ENCODE measurements around the gene GPR176.

Gene GPR176

GRCh38 chr15:39873978-39874377 is 46.1 kb downstream of the GPR176 start:
- Histone ChIP-seq H3K9me3 (ENCODE audit: insufficient read depth, low read depth, low read length) (no peaks in the 10 kb centered on the region), H3K4ac (ENCODE audit: low read depth, low read length) (no peak overlapping the region), H3K27me3 (ENCODE audit: insufficient read depth, low read length) (no peaks in the 10 kb centered on the region), H4K8ac (ENCODE audit: low read depth, low read length) (no peak overlapping the region), H3K9ac (ENCODE audit: low read length) (no peak overlapping the region), H3K79me2 (ENCODE audit: control insufficient read depth, insufficient read depth, low read length, poor library complexity) (no peaks in the 10 kb centered on the region), H2AFZ (ENCODE audit: insufficient read depth, low read length, poor library complexity) (no peak overlapping the region), H2AK5ac (ENCODE audit: low read length) (no peak overlapping the region), H3K4me2 (ENCODE audit: low read length) (no peak overlapping the region), H3K14ac (ENCODE audit: low read length) (no peak overlapping the region), H3K36me3 (ENCODE audit: control insufficient read depth in 1 of 2, insufficient read depth in 2 of 2, low read length in 2 of 2) (no peaks in the 10 kb centered on the region), H4K12ac (ENCODE audit: low read depth, low read length) (no peak overlapping the region), H3K18ac (ENCODE audit: low read length) (no peak overlapping the region), H3K4me1 (ENCODE audit: control insufficient read depth in 1 of 2, insufficient read depth in 2 of 2, low read length in 2 of 2) (no peaks in the 10 kb centered on the region), H2BK12ac (ENCODE audit: low read length) (no peak overlapping the region), H2BK120ac (ENCODE audit: insufficient read depth, low read length, poor library complexity) (no peak overlapping the region), H3K23ac (ENCODE audit: low read length) (no peak overlapping the region), H4K91ac (ENCODE audit: low read depth, low read length) (no peak overlapping the region), H2BK5ac (ENCODE audit: low read depth, low read length, poor library complexity) (no peak overlapping the region), H3K4me3 (ENCODE audit: low read depth, low read length) (no peak overlapping the region), H3K79me1 (ENCODE audit: low read length) (no peaks in the 10 kb centered on the region), H3K27ac (ENCODE audit: low read depth, low read length) (no peak overlapping the region)
- WGBS (ENCODE audit: extremely low coverage, insufficient coverage, insufficient read length), result no CpG with 5 or more reads among the region's 2 CpGs
- no peak for DNase-seq

DNA sequence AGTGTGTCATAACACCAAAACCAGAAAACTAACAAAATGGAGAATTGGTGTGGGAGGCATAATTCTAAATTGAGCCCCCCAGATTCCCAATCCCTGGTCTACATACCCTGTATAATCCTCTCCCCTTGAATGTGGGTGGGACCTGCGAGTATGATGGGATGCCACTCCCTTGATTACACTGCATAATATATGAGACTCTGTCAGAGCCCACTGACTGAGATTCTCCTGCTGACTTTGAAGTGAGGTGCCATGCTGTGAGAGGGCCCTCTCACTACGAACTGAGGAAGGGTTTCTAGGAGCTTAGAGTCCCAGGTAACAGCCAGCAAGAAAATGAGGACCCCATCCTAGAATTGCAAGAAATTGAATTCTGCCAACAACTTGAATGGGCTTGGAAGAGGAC is 49.5 kb downstream of the GPR176 start:
- H3K14ac ChIP-seq (ENCODE audit: low read length), result no peak overlapping the region
- H3K4me3 ChIP-seq (ENCODE audit: low read depth, low read length), result no peak overlapping the region
- H3K18ac ChIP-seq (ENCODE audit: low read length), result no peak overlapping the region
- no peak overlapping the region for H4K12ac ChIP-seq (ENCODE audit: low read depth, low read length)
- H4K91ac ChIP-seq (ENCODE audit: low read depth, low read length), result no peak overlapping the region
- H3K9ac ChIP-seq (ENCODE audit: low read length), result no peak overlapping the region
- no peak for DNase-seq
- no peak overlapping the region for H2BK5ac ChIP-seq (ENCODE audit: low read depth, low read length, poor library complexity)
- no peaks in the 10 kb centered on the region for H3K27me3 ChIP-seq (ENCODE audit: insufficient read depth, low read length)
- H3K27ac ChIP-seq (ENCODE audit: low read depth, low read length), result no peak overlapping the region
- no peaks in the 10 kb centered on the region for H3K36me3 ChIP-seq (ENCODE audit: control insufficient read depth in 1 of 2, insufficient read depth in 2 of 2, low read length in 2 of 2)
- no peaks in the 10 kb centered on the region for H3K9me3 ChIP-seq (ENCODE audit: insufficient read depth, low read depth, low read length)
- H3K23ac ChIP-seq (ENCODE audit: low read length), result no peak overlapping the region
- H4K8ac ChIP-seq (ENCODE audit: low read depth, low read length), result no peak overlapping the region
- no peaks in the 10 kb centered on the region for H3K79me2 ChIP-seq (ENCODE audit: control insufficient read depth, insufficient read depth, low read length, poor library complexity)
- H3K4me2 ChIP-seq (ENCODE audit: low read length), result no peak overlapping the region
- H3K79me1 ChIP-seq (ENCODE audit: low read length), result no peaks in the 10 kb centered on the region
- no peak overlapping the region for H2AFZ ChIP-seq (ENCODE audit: insufficient read depth, low read length, poor library complexity)
- no peak overlapping the region for H3K4ac ChIP-seq (ENCODE audit: low read depth, low read length)
- no peak overlapping the region for H2BK12ac ChIP-seq (ENCODE audit: low read length)
- no peaks in the 10 kb centered on the region for H3K4me1 ChIP-seq (ENCODE audit: control insufficient read depth in 1 of 2, insufficient read depth in 2 of 2, low read length in 2 of 2)
- no peak overlapping the region for H2AK5ac ChIP-seq (ENCODE audit: low read length)
- WGBS (ENCODE audit: extremely low coverage, insufficient coverage, insufficient read length), result no CpG with 5 or more reads among the region's 2 CpGs
- H2BK120ac ChIP-seq (ENCODE audit: insufficient read depth, low read length, poor library complexity), result no peak overlapping the region

DNA sequence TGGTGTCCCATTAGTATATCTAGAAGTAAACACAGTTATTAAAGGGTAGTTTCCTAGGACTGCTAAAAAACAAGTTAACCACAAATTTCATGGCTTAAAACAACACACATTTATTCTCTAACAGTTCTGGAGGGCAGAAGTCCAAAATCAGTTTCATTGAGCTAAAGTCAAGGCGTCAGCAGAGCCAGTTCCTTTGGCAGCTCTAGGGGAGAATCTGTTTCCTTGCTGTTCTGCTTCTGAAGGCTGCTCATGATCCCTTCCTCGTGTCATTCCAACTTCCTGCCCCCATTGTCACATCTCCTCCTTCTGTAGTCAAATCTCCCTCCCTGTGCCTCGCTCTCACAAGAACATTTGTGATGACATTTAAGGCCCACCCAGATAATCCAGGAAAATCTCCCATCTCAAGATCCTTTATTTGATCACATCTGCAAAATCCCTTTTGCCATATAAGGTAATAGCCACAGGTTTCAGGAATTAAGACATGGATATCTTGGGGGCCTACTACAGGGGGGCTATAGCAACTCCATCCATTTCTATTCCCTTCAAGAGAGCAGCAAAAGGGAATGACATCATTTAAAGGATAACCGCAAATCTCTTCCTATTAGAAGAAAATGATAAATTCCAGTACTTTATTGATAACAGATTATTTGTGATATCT is 50.1 kb downstream of the GPR176 start:
- H3K27me3 ChIP-seq (ENCODE audit: insufficient read depth, low read length), result no peaks in the 10 kb centered on the region
- no peak overlapping the region for H4K8ac ChIP-seq (ENCODE audit: low read depth, low read length)
- no peak overlapping the region for H3K4ac ChIP-seq (ENCODE audit: low read depth, low read length)
- H2AFZ ChIP-seq (ENCODE audit: insufficient read depth, low read length, poor library complexity), result no peak overlapping the region
- no peaks in the 10 kb centered on the region for H3K4me1 ChIP-seq (ENCODE audit: control insufficient read depth in 1 of 2, insufficient read depth in 2 of 2, low read length in 2 of 2)
- H3K9ac ChIP-seq (ENCODE audit: low read length), result no peak overlapping the region
- H3K4me3 ChIP-seq (ENCODE audit: low read depth, low read length), result no peak overlapping the region
- H3K4me2 ChIP-seq (ENCODE audit: low read length), result no peak overlapping the region
- no peak overlapping the region for H3K27ac ChIP-seq (ENCODE audit: low read depth, low read length)
- H3K9me3 ChIP-seq (ENCODE audit: insufficient read depth, low read depth, low read length), result no peaks in the 10 kb centered on the region
- H3K36me3 ChIP-seq (ENCODE audit: control insufficient read depth in 1 of 2, insufficient read depth in 2 of 2, low read length in 2 of 2), result no peaks in the 10 kb centered on the region
- no peak overlapping the region for H2BK5ac ChIP-seq (ENCODE audit: low read depth, low read length, poor library complexity)
- no peak overlapping the region for H3K18ac ChIP-seq (ENCODE audit: low read length)
- H3K23ac ChIP-seq (ENCODE audit: low read length), result no peak overlapping the region
- WGBS (ENCODE audit: extremely low coverage, insufficient coverage, insufficient read length), result no CpG with 5 or more reads among the region's 4 CpGs
- no peak overlapping the region for H4K12ac ChIP-seq (ENCODE audit: low read depth, low read length)
- H4K91ac ChIP-seq (ENCODE audit: low read depth, low read length), result no peak overlapping the region
- no peak overlapping the region for H3K14ac ChIP-seq (ENCODE audit: low read length)
- H3K79me2 ChIP-seq (ENCODE audit: control insufficient read depth, insufficient read depth, low read length, poor library complexity), result no peaks in the 10 kb centered on the region
- H3K79me1 ChIP-seq (ENCODE audit: low read length), result no peaks in the 10 kb centered on the region
- DNase-seq, result no peak
- no peak overlapping the region for H2AK5ac ChIP-seq (ENCODE audit: low read length)
- no peak overlapping the region for H2BK12ac ChIP-seq (ENCODE audit: low read length)
- H2BK120ac ChIP-seq (ENCODE audit: insufficient read depth, low read length, poor library complexity), result no peak overlapping the region

DNA sequence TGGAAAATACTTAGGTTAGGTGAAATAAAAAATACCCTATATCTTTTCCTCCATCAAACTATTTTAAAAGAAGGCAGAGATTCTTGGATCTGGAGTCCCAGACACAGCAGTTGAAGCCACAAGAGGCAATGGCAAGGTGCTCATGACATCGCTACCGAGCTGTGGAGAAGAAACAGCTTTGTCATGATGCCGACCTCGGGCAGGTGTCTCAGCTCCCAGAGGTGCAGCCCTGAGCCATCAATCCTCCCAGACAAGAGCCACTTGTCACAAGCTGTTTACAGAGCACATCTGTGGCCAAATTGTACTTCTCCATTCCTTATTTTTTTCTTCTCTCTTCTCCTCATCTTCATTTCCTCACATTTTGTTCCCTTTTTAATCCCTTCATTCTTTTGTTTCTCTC is 50.8 kb downstream of the GPR176 start:
- Histone ChIP-seq H4K91ac (ENCODE audit: low read depth, low read length) (no peak overlapping the region), H3K4me3 (ENCODE audit: low read depth, low read length) (no peak overlapping the region), H2BK5ac (ENCODE audit: low read depth, low read length, poor library complexity) (no peak overlapping the region), H3K4me1 (ENCODE audit: control insufficient read depth in 1 of 2, insufficient read depth in 2 of 2, low read length in 2 of 2) (no peaks in the 10 kb centered on the region), H3K18ac (ENCODE audit: low read length) (no peak overlapping the region), H2BK120ac (ENCODE audit: insufficient read depth, low read length, poor library complexity) (no peak overlapping the region), H3K27ac (ENCODE audit: low read depth, low read length) (no peak overlapping the region), H3K9ac (ENCODE audit: low read length) (no peak overlapping the region), H3K79me2 (ENCODE audit: control insufficient read depth, insufficient read depth, low read length, poor library complexity) (no peaks in the 10 kb centered on the region), H3K23ac (ENCODE audit: low read length) (no peak overlapping the region), H3K27me3 (ENCODE audit: insufficient read depth, low read length) (no peaks in the 10 kb centered on the region), H3K4ac (ENCODE audit: low read depth, low read length) (no peak overlapping the region), H2BK12ac (ENCODE audit: low read length) (no peak overlapping the region), H3K4me2 (ENCODE audit: low read length) (no peak overlapping the region), H3K36me3 (ENCODE audit: control insufficient read depth in 1 of 2, insufficient read depth in 2 of 2, low read length in 2 of 2) (no peaks in the 10 kb centered on the region), H2AK5ac (ENCODE audit: low read length) (no peak overlapping the region), H3K14ac (ENCODE audit: low read length) (no peak overlapping the region), H4K8ac (ENCODE audit: low read depth, low read length) (no peak overlapping the region), H4K12ac (ENCODE audit: low read depth, low read length) (no peak overlapping the region), H2AFZ (ENCODE audit: insufficient read depth, low read length, poor library complexity) (no peak overlapping the region), H3K79me1 (ENCODE audit: low read length) (no peaks in the 10 kb centered on the region), H3K9me3 (ENCODE audit: insufficient read depth, low read depth, low read length) (no peaks in the 10 kb centered on the region)
- no CpG with 5 or more reads among the region's 4 CpGs for WGBS (ENCODE audit: extremely low coverage, insufficient coverage, insufficient read length)
- DNase-seq, result no peak
